Neural cell (in vitro differentiated cells): ENCODE measurements around the gene CROCC2.

ENCODE experiments used
- CTCF ChIP-seq: fragments of 450-650 bp; IDR thresholded peaks from 2 replicates; pipeline ENCODE4 v1.5.1; 2014; ENCODE audit warnings: antibody characterized with exemption, mild to moderate bottlenecking, moderate library complexity; ENCODE audit not compliant: poor library complexity, severe bottlenecking
- EP300 ChIP-seq: fragments of 450-650 bp; conservative IDR thresholded peaks from 2 replicates; pipeline ENCODE4 v1.6.1; 2014; ENCODE audit warnings: antibody characterized with exemption, mild to moderate bottlenecking, moderate library complexity; ENCODE audit not compliant: poor library complexity, severe bottlenecking
- EZH2 ChIP-seq: fragments of 200-600, 300-800 bp; shearing (Covaris generic), sonication (generic); IDR thresholded peaks from 2 replicates; pipeline ENCODE4 v1.6.1; 2014; ENCODE audit warnings: antibody characterized with exemption, low read length, borderline replicate concordance, mild to moderate bottlenecking; ENCODE audit not compliant: insufficient read depth, poor library complexity, severe bottlenecking
- REST ChIP-seq: IDR thresholded peaks from 2 replicates; pipeline ENCODE4 v1.6.1; 2012; ENCODE audit warnings: borderline replicate concordance
- SMC3 ChIP-seq: fragments of 450-650 bp; conservative IDR thresholded peaks from 2 replicates; pipeline ENCODE4 v1.6.1; 2014; ENCODE audit warnings: antibody characterized with exemption, mild to moderate bottlenecking, moderate library complexity; ENCODE audit not compliant: poor library complexity
- TAF1 ChIP-seq: IDR thresholded peaks from 2 replicates; pipeline ENCODE4 v1.6.1; 2012; ENCODE audit warnings: low read depth

- TF ChIP-seq SMC3 (no peak), EZH2 (no peak), CTCF (no peak), REST (no peak), EP300 (no peak), TAF1 (no peak)
Measured at GRCh38 chr2:240869956-240870875, 35.9 kb upstream of the CROCC2 start.
